GM12872 (cell line): ENCODE data around the gene SERGEF.

Experiments
- CTCF ChIP-seq: IDR thresholded peaks from 3 replicates; pipeline ENCODE4 v1.5.1; 2011; ENCODE audit warnings: low read depth, mild to moderate bottlenecking, low read length, moderate library complexity; ENCODE audit not compliant: insufficient read depth

Gene SERGEF

GRCh38 chr11:17778352-17778751, 234.5 kb downstream of the SERGEF start:
- no peak for TF ChIP-seq CTCF

GRCh38 chr11:17777738-17778091, 235.1 kb downstream of the SERGEF start:
- TF ChIP-seq CTCF: no peak

DNA sequence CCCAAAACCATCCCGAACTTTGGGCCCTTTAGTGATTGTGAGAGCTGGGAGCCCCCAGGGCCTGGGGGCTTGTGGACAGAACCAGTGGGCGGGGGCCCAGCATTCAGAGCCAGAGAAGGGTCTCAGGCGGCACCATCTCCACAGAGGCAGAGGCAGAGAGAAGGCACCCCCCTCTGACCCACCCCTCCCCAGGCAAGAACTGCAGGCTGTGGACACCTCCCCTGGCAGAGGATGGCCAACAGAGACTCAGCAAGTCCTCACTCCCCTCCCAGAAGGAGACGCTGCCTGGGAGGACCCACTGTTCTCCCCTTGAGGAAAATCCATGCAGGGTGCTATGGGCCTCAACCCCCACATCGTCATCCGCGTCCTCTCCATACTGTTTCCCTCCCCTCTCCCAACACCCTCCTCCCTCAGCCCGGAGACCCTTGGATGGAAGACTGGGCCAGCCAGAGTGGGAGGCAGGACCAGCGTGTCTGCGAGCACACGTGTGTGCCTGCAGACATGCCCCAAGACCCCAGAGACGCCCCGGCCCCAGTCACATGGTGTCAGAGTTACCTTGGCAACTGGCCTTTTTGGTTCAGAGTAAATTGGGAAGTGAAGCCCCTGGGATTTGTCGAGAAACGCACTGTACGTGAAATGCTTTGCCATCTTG, 235.6 kb downstream of the SERGEF start:
- TF ChIP-seq CTCF: no peak

DNA sequence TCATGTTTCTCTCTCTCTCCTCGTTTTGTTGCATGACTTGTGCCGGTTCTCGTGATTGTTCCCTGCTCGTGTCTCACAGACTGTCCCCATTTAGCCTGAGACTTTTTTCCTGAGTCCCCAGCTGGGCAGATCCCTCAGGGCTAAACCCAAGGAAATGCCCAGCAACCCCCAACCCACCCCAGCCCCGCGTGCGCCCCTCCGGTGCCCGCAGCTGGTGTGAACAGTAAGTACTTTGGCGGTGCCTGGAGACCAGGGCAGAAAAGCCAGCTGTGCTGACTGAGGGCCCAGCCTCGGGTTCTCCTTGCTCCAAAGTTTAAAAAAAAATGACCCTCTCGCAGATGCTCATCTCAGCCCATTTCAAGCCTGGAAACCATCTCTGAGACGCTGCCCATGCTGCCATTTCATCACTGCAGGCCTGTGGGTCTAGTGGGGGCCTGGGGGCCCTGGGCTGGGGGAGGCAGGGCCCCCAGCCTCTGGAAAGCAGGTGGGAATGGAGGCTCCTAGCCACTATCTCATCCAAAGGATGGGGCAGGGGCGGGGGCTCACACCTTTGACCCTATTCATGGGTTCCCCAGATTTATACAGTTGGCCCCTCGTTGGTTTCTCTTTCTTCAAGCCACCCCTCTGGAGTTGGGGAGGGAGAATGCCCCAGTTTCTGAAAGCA, 236.5 kb downstream of the SERGEF start:
- TF ChIP-seq CTCF: no peak

GRCh38 chr11:17775507-17776211, 237.2 kb downstream of the SERGEF start:
- TF ChIP-seq CTCF: no peak

DNA sequence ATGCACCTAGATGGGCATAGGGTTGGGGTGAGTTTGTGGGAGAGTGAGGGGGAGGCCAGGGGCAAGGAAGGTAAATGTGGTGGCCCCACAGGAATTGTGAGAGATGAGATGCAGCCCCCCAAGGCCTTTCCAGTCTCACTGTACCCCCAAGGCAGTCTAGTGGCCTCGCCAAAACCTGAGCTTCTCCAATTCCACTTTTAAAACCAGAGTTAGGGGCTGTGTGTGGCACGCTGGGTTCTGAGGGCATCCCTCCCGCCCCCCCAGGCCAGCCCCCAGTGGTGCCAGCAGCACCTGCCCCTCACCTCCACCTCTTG, 237.9 kb downstream of the SERGEF start:
- TF ChIP-seq CTCF: no peak

- TF ChIP-seq CTCF: no peak
These were observed 238.4 kb downstream of the SERGEF start for GRCh38 chr11:17774232-17775034.
